ENCODE measurements around the gene PRKAG2. TPM values are rescaled to one million over a fixed set of nuclear protein-coding genes. Genes with fewer than 3 reads are reported as not detected.

Gene PRKAG2
- total RNA-seq, 1 experiment from 2014 or later, result 73.9 TPM

- POLR2A ChIA-PET, result interaction anchor here (0.7 to 1.2 kb wide), 2 partner anchors 14 to 130 kb away, joined by 3 read pairs; no protein-coding TSS in a partner anchor
- intact Hi-C loops (cut with micrococcal nuclease), result no loop called here
- Mint-ChIP-seq H3K36me3 (ENCODE audit: insufficient read depth, unreplicated experiment) (peaks cover 69% of the 10 kb centered on the region), H3K4me1 (ENCODE audit: insufficient read depth, unreplicated experiment) (peaks cover 54% of the 10 kb centered on the region), H3K4me3 (ENCODE audit: unreplicated experiment) (peak overlapping the region; percentile 39), H3K9me3 (ENCODE audit: unreplicated experiment) (no peaks in the 10 kb centered on the region), H3K27me3 (ENCODE audit: insufficient read depth, unreplicated experiment) (no peaks in the 10 kb centered on the region), H3K27ac (ENCODE audit: low read depth, unreplicated experiment) (peak overlapping the region; percentile 54)
- no TSS peak for BruUV-seq (replicated peaks)
- CTCF ChIA-PET, result interaction anchor here (0.6 to 2.8 kb wide), 10 partner anchors 25 to 310 kb away, joined by 3 to 22 read pairs (median 3); no protein-coding TSS in a partner anchor
- DNase-seq (ENCODE audit: unreplicated experiment), result no peak
- TF ChIP-seq, protein P1, sequence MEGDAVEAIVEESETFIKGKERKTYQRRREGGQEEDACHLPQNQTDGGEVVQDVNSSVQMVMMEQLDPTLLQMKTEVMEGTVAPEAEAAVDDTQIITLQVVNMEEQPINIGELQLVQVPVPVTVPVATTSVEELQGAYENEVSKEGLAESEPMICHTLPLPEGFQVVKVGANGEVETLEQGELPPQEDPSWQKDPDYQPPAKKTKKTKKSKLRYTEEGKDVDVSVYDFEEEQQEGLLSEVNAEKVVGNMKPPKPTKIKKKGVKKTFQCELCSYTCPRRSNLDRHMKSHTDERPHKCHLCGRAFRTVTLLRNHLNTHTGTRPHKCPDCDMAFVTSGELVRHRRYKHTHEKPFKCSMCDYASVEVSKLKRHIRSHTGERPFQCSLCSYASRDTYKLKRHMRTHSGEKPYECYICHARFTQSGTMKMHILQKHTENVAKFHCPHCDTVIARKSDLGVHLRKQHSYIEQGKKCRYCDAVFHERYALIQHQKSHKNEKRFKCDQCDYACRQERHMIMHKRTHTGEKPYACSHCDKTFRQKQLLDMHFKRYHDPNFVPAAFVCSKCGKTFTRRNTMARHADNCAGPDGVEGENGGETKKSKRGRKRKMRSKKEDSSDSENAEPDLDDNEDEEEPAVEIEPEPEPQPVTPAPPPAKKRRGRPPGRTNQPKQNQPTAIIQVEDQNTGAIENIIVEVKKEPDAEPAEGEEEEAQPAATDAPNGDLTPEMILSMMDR (IDR thresholded peaks at IDR 0.05; ENCODE audit: unreplicated experiment), result no peak
These were observed 252.5 kb downstream of the PRKAG2 start for GRCh38 chr7:151624246-151624928.

- TF ChIP-seq, protein P1 (IDR thresholded peaks at IDR 0.05; ENCODE audit: unreplicated experiment), result no peak
- POLR2A ChIA-PET, result interaction anchor here (1.3 kb wide), 1 partner anchor 8 kb away, joined by 3 read pairs; no protein-coding TSS in a partner anchor
- peaks cover 48% of the 10 kb centered on the region for H3K4me1 Mint-ChIP-seq (ENCODE audit: insufficient read depth, unreplicated experiment)
- H3K36me3 Mint-ChIP-seq (ENCODE audit: insufficient read depth, unreplicated experiment), result peaks cover 64% of the 10 kb centered on the region
- CTCF ChIA-PET, result interaction anchor here (0.6 to 2.4 kb wide), 6 partner anchors 24 to 309 kb away, joined by 3 to 14 read pairs (median 4); no protein-coding TSS in a partner anchor
- peak; percentile 58 for DNase-seq (ENCODE audit: unreplicated experiment)
- BruUV-seq (replicated peaks), result no TSS peak
- H3K27me3 Mint-ChIP-seq (ENCODE audit: insufficient read depth, unreplicated experiment), result no peaks in the 10 kb centered on the region
- H3K27ac Mint-ChIP-seq (ENCODE audit: low read depth, unreplicated experiment), result peak overlapping the region; percentile 33
- H3K4me3 Mint-ChIP-seq (ENCODE audit: unreplicated experiment), result no peak overlapping the region
- no peaks in the 10 kb centered on the region for H3K9me3 Mint-ChIP-seq (ENCODE audit: unreplicated experiment)
- intact Hi-C loops (cut with micrococcal nuclease), result no loop called here
These were observed 253.1 kb downstream of the PRKAG2 start for GRCh38 chr7:151623766-151624165.

- no peak for DNase-seq (ENCODE audit: unreplicated experiment)
- POLR2A ChIA-PET, result no interaction called here
- H3K36me3 Mint-ChIP-seq (ENCODE audit: insufficient read depth, unreplicated experiment), result peaks cover 52% of the 10 kb centered on the region
- CTCF ChIA-PET, result interaction anchor here (1.3 to 2.4 kb wide), 3 partner anchors 11 to 137 kb away, joined by 4 to 14 read pairs (median 8); no protein-coding TSS in a partner anchor
- H3K27me3 Mint-ChIP-seq (ENCODE audit: insufficient read depth, unreplicated experiment), result no peaks in the 10 kb centered on the region
- H3K4me1 Mint-ChIP-seq (ENCODE audit: insufficient read depth, unreplicated experiment), result peaks cover 37% of the 10 kb centered on the region
- H3K4me3 Mint-ChIP-seq (ENCODE audit: unreplicated experiment), result no peak overlapping the region
- intact Hi-C loops (cut with micrococcal nuclease), result no loop called here
- no peak overlapping the region for H3K27ac Mint-ChIP-seq (ENCODE audit: low read depth, unreplicated experiment)
- no TSS peak for BruUV-seq (replicated peaks)
- TF ChIP-seq, protein P1 (IDR thresholded peaks at IDR 0.05; ENCODE audit: unreplicated experiment), result no peak
- H3K9me3 Mint-ChIP-seq (ENCODE audit: unreplicated experiment), result no peaks in the 10 kb centered on the region
These were observed 255.0 kb downstream of the PRKAG2 start for GRCh38 chr7:151621961-151622360.

DNA sequence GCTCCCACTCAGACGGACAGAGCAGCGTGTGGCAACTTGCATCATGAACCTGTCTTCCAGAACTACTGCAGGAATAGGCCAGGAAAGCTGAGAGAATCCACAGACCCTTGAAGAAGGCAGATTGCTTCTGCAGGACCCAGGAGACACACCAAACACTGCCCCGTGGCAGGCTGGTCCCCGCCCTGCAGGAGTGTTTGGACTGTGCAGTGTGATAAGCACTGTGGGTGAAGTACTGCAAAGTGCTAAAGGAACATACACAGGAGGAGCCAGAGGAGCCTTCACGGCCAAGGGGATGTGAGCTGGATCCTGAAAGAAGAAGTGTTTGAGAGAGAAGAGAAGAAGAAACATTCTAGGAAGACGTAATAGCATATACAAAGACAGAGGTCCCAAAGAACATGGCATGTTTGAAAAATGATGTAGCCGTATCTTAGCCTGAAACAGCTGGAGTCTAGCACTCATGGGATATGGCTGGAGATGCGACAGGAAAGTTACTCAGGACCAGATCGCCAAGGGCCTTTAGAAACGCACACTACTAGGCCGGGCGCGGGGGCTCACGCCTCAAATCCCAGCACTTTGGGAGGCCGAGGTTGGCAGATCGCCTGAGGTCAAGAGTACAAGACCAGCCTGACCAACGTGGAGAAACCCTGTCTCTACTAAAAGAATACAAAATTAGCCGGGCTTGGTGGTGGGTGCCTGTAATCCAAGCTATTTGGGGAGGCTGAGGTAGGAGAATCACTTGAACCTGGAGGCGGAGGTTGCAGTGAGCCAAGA is 260.3 kb downstream of the PRKAG2 start:
- Mint-ChIP-seq H3K36me3 (ENCODE audit: insufficient read depth, unreplicated experiment) (peaks cover 55% of the 10 kb centered on the region), H3K9me3 (ENCODE audit: unreplicated experiment) (no peaks in the 10 kb centered on the region), H3K4me1 (ENCODE audit: insufficient read depth, unreplicated experiment) (peaks cover 10% of the 10 kb centered on the region), H3K27ac (ENCODE audit: low read depth, unreplicated experiment) (no peak overlapping the region), H3K4me3 (ENCODE audit: unreplicated experiment) (no peak overlapping the region), H3K27me3 (ENCODE audit: insufficient read depth, unreplicated experiment) (no peaks in the 10 kb centered on the region)
- TF ChIP-seq, protein P1 (IDR thresholded peaks at IDR 0.05; ENCODE audit: unreplicated experiment), result no peak
- no TSS peak for BruUV-seq (replicated peaks)
- CTCF ChIA-PET, result interaction anchor here (1.1 to 1.4 kb wide), 2 partner anchors 9 to 144 kb away, joined by 4 read pairs; no protein-coding TSS in a partner anchor
- no peak for DNase-seq (ENCODE audit: unreplicated experiment)
- intact Hi-C loops (cut with micrococcal nuclease), result no loop called here
- POLR2A ChIA-PET, result interaction anchor here (0.6 kb wide), 1 partner anchor 16 kb away, joined by 3 read pairs; no protein-coding TSS in a partner anchor
